ENCODE data around the gene HPX.

The HPX gene

GRCh38 chr11:6420677-6421076 lies 20.1 kb downstream of the HPX start:
- in situ Hi-C loops (cut with HindIII; ENCODE audit: low pct_ligation_motif_present, low pct_unique_long_range_greater_than_20kb, low sequenced_read_pairs): no loop called here
- DNase-seq: no peak

GRCh38 chr11:6419009-6419631 lies 21.7 kb downstream of the HPX start, which contains the start of gene APBB1:
Gene APBB1, minus strand, starts transcription at chr11:6419094. Its CDS starts 7,747 bp downstream, at chr11:6411347.
- in situ Hi-C loops (cut with HindIII; ENCODE audit: low pct_ligation_motif_present, low pct_unique_long_range_greater_than_20kb, low sequenced_read_pairs): no loop called here
- peak; percentile 43 for DNase-seq

- no peak for DNase-seq
- in situ Hi-C loops (cut with HindIII; ENCODE audit: low pct_ligation_motif_present, low pct_unique_long_range_greater_than_20kb, low sequenced_read_pairs): no loop called here
Measured at GRCh38 chr11:6418557-6419008, 22.2 kb downstream of the HPX start.

GRCh38 chr11:6417907-6418556 lies 22.8 kb downstream of the HPX start:
- no peak for DNase-seq

GRCh38 chr11:6415797-6416196 lies 25.0 kb downstream of the HPX start:
- DNase-seq: no peak
- in situ Hi-C loops (cut with HindIII; ENCODE audit: low pct_ligation_motif_present, low pct_unique_long_range_greater_than_20kb, low sequenced_read_pairs): no loop called here

More at GRCh38 chr11:6417907-6418556, 22.8 kb downstream of the HPX start:
- in situ Hi-C loops (cut with HindIII; ENCODE audit: low pct_ligation_motif_present, low pct_unique_long_range_greater_than_20kb, low sequenced_read_pairs): no loop called here

- no peak for DNase-seq
- in situ Hi-C loops (cut with HindIII; ENCODE audit: low pct_ligation_motif_present, low pct_unique_long_range_greater_than_20kb, low sequenced_read_pairs): no loop called here
Measured at GRCh38 chr11:6414874-6415328, 25.9 kb downstream of the HPX start.

- in situ Hi-C loops (cut with HindIII; ENCODE audit: low pct_ligation_motif_present, low pct_unique_long_range_greater_than_20kb, low sequenced_read_pairs): no loop called here
- DNase-seq: no peak
Measured at GRCh38 chr11:6413791-6414201, 27.0 kb downstream of the HPX start.

- DNase-seq: no peak
- in situ Hi-C loops (cut with HindIII; ENCODE audit: low pct_ligation_motif_present, low pct_unique_long_range_greater_than_20kb, low sequenced_read_pairs): no loop called here
Measured at GRCh38 chr11:6411594-6412031, 29.2 kb downstream of the HPX start.

GRCh38 chr11:6410695-6411430 lies 29.9 kb downstream of the HPX start:
- in situ Hi-C loops (cut with HindIII; ENCODE audit: low pct_ligation_motif_present, low pct_unique_long_range_greater_than_20kb, low sequenced_read_pairs): no loop called here
- no peak for DNase-seq

- in situ Hi-C loops (cut with HindIII; ENCODE audit: low pct_ligation_motif_present, low pct_unique_long_range_greater_than_20kb, low sequenced_read_pairs): no loop called here
- DNase-seq: no peak
Measured at GRCh38 chr11:6406370-6406769, 34.4 kb downstream of the HPX start.

GRCh38 chr11:6405846-6406245 lies 34.9 kb downstream of the HPX start:
- no peak for DNase-seq
- in situ Hi-C loops (cut with HindIII; ENCODE audit: low pct_ligation_motif_present, low pct_unique_long_range_greater_than_20kb, low sequenced_read_pairs): no loop called here

GRCh38 chr11:6405052-6405667 lies 35.6 kb downstream of the HPX start:
- in situ Hi-C loops (cut with HindIII; ENCODE audit: low pct_ligation_motif_present, low pct_unique_long_range_greater_than_20kb, low sequenced_read_pairs): no loop called here
- DNase-seq: no peak

- in situ Hi-C loops (cut with HindIII; ENCODE audit: low pct_ligation_motif_present, low pct_unique_long_range_greater_than_20kb, low sequenced_read_pairs): no loop called here
- DNase-seq: no peak
Measured at GRCh38 chr11:6404342-6405051, 36.3 kb downstream of the HPX start.

GRCh38 chr11:6403539-6403938 lies 37.2 kb downstream of the HPX start:
- DNase-seq: no peak
- in situ Hi-C loops (cut with HindIII; ENCODE audit: low pct_ligation_motif_present, low pct_unique_long_range_greater_than_20kb, low sequenced_read_pairs): no loop called here

GRCh38 chr11:6402561-6402981 lies 38.2 kb downstream of the HPX start:
- in situ Hi-C loops (cut with HindIII; ENCODE audit: low pct_ligation_motif_present, low pct_unique_long_range_greater_than_20kb, low sequenced_read_pairs): no loop called here

GRCh38 chr11:6402061-6402470 lies 38.7 kb downstream of the HPX start:
- no peak for DNase-seq
- in situ Hi-C loops (cut with HindIII; ENCODE audit: low pct_ligation_motif_present, low pct_unique_long_range_greater_than_20kb, low sequenced_read_pairs): no loop called here

More at GRCh38 chr11:6402561-6402981, 38.2 kb downstream of the HPX start:
- DNase-seq: no peak

GRCh38 chr11:6401464-6401863 lies 39.3 kb downstream of the HPX start:
- DNase-seq: no peak
- in situ Hi-C loops (cut with HindIII; ENCODE audit: low pct_ligation_motif_present, low pct_unique_long_range_greater_than_20kb, low sequenced_read_pairs): no loop called here
